ENCODE data around the gene PKHD1.

PKHD1 gene

DNA sequence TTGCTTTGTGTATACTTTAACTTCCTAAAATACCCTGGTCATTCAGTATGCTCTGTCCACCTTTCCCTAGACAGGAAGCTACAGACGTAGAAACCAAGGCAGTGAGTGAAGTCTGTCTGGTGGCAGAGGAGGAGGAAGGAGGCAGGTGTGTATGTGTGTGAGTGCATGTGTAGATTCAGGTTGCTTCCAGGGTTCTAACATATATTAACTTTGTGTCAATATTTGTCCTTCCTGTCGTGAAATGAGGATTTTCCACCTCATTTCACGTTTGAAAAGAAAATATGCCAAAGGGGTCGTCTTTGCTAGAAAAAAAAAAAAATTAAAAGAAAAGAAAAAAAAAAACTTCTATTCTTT lies 411.5 kb downstream of the PKHD1 start:
- TF ChIP-seq, protein P1, sequence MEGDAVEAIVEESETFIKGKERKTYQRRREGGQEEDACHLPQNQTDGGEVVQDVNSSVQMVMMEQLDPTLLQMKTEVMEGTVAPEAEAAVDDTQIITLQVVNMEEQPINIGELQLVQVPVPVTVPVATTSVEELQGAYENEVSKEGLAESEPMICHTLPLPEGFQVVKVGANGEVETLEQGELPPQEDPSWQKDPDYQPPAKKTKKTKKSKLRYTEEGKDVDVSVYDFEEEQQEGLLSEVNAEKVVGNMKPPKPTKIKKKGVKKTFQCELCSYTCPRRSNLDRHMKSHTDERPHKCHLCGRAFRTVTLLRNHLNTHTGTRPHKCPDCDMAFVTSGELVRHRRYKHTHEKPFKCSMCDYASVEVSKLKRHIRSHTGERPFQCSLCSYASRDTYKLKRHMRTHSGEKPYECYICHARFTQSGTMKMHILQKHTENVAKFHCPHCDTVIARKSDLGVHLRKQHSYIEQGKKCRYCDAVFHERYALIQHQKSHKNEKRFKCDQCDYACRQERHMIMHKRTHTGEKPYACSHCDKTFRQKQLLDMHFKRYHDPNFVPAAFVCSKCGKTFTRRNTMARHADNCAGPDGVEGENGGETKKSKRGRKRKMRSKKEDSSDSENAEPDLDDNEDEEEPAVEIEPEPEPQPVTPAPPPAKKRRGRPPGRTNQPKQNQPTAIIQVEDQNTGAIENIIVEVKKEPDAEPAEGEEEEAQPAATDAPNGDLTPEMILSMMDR (IDR thresholded peaks at IDR 0.05): no peak
- Histone ChIP-seq H3K4me3 (no peak overlapping the region), H3K27ac (no peak overlapping the region)
- DNase-seq (ENCODE audit: low spot score): no peak

DNA sequence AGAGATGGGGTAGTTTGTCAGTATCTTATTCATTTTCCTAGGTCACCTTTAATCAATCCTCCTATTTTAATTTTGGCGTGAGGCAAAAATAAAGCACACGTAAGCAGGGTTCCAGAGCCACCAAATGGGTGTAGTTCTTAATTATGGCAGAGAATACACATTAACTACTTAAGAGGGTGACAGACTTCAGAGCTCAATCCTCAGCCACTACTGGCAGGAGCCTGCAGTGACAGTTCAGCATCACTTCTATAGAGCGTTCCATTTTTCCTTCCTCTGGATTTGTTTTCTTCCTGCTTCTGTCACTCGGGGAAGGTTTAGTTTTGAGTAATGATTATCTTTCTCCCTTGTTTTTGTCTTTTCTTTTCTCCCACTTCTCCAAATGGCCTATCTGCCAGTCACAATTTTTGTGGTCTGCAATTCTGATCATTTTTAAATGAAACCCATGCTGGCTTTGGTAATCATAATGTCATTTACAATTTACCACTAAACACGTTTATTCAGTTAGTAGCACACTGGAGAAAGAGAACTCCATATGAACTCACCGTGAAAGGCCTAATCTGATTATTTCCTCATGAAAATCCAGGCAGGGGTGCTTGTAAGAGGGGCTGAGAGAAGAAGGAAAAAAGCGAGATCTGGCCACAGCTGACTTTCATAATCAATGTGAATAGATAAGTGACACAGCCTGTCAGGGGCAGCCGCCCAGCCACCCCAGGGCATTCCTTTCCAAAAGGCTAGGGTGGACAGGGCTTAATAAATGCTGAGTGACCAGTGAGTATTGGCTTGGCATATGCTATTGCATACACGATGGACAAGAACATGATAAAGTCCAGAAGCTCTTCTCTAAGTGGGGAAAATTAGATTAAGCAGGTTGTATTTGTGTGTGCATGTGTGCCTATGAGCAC lies 412.1 kb downstream of the PKHD1 start:
- no peak overlapping the region for H3K4me3 ChIP-seq
- H3K27ac ChIP-seq: no peak overlapping the region
- DNase-seq (ENCODE audit: low spot score): no peak
- TF ChIP-seq, protein P1 (IDR thresholded peaks at IDR 0.05): no peak

DNA sequence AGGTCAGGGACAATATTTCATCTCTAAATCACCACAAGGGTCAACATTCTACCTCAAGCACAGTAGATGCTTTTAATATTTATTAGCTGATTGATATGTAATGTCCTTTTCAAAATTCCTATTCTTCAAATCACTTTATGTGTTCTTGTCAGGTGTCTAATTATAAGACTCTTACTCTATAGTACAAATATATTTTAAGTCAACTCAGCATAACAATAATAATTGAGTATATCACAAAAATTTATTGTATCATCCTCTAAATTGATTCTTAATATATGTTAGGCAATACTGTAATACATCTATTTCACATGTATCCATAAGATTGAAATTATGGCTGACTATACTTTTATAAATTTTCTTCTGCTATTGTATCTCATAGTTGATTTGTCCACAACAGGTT lies 423.9 kb downstream of the PKHD1 start:
- no peak overlapping the region for H3K4me3 ChIP-seq
- no peak for DNase-seq (ENCODE audit: low spot score)
- no peak overlapping the region for H3K27ac ChIP-seq
- TF ChIP-seq, protein P1 (IDR thresholded peaks at IDR 0.05): no peak

DNA sequence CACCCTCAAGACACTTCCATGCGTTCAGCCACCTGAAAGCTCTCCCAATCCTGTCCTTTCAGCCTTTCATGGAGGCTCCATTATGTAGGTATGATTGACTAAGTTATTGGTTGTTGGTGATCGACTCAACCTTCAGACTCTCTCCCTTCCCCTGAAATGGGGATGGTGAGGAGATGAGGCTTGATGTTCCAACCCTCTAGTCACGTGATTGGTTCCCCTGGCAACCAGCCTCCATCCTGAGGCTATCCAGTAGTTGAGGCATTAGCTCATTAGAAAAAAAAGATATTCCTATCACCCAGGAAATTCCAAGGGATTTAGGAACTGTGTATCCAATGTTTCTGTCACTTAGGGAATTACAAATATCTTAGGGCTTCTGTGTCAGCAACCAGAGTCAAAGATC lies 426.6 kb downstream of the PKHD1 start:
- TF ChIP-seq, protein P1 (IDR thresholded peaks at IDR 0.05): no peak
- Histone ChIP-seq H3K4me3 (no peak overlapping the region), H3K27ac (no peak overlapping the region)
- no peak for DNase-seq (ENCODE audit: low spot score)

DNA sequence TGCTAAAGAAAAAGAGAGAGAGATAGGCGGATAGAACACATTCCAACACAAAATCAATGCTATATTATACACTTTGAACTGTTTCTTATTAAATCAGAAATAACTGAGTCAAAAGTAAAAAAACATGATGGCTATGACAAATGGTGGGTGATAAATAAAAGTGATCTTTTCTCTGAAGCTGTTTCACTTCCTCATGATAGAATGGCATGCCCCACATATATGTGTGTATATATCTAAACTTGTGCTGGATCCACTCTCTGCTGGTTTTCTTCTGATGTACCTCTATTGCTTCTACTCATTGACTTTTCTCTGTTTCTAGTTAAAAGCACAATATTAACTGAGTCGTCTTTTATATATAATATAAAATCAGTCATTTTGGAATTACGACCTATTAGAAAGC lies 429.9 kb downstream of the PKHD1 start:
- Histone ChIP-seq H3K4me3 (no peak overlapping the region), H3K27ac (no peak overlapping the region)
- DNase-seq (ENCODE audit: low spot score): no peak
- TF ChIP-seq, protein P1 (IDR thresholded peaks at IDR 0.05): no peak

DNA sequence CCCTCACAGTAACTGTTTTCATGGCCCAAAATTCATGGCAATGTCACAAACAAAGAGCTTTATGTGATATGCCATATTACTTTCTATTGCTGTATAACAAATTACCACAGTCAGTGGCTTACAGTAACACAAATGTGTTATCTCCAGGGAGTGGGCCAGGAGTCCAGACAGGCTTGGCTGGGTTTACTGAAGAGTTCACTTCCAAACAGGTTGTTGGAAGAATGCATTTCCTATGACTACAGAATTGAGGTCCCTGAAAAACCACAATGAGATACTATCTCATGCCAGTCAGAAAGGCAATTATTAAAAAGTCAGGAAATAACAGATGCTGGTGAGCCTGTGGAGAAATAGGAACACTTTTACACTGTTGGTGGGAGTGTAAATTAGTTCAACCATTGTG lies 431.9 kb downstream of the PKHD1 start:
- H3K27ac ChIP-seq: no peak overlapping the region
- no peak overlapping the region for H3K4me3 ChIP-seq
- TF ChIP-seq, protein P1 (IDR thresholded peaks at IDR 0.05): no peak
- DNase-seq (ENCODE audit: low spot score): no peak

DNA sequence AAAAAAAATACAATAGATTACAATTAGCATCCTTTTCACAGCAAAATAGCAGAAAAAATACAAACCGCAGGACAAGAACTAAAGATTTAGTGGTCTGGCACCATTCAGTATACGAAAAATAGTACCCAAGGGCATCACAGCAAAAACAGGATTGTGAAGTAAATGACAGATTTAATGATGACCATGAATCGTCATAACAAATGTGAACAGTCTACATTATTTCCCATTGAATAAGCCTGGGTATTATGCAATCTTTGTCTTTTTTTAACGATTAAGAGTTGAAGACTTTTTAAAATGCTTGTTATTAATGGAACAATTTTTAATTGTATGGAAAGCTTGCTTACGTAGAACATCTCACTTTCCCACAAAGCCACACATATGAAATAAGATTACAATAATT lies 432.8 kb downstream of the PKHD1 start:
- Histone ChIP-seq H3K27ac (no peak overlapping the region), H3K4me3 (no peak overlapping the region)
- TF ChIP-seq, protein P1 (IDR thresholded peaks at IDR 0.05): no peak
- DNase-seq (ENCODE audit: low spot score): no peak
